GM18526 (cell line): Measurements from ENCODE around the gene DNAH1.

Experiments
- POLR2A ChIP-seq: IDR thresholded peaks from 3 replicates; pipeline ENCODE4 v1.6.1; 2011; ENCODE audit not compliant: insufficient read length; ENCODE audit errors: extremely low read depth

The DNAH1 gene

DNA sequence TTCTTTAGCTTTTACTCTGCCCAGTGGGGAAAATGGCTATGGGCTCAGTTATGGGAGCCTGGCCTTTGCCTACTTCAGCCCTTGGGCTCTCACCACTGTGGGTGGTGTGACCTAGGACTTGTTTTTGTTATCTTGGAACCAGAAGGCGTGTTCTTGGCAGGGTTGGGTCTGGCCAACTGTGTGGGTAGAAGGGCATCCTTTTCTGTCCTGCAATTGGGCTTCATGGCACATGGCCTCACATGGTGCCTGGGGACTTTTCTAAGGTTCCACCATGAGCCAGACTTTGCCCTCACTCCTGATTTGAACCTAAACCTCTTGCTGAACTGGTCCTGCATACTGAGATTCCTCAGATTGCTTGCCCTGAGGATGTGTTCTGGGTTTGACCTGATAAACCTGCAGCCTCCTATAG lies 26.8 kb upstream of the DNAH1 start:
- no peak for TF ChIP-seq POLR2A

GRCh38 chr3:52289747-52290595 lies 26.1 kb upstream of the DNAH1 start:
- no peak for TF ChIP-seq POLR2A

GRCh38 chr3:52290596-52291507 lies 25.3 kb upstream of the DNAH1 start:
- no peak for TF ChIP-seq POLR2A

DNA sequence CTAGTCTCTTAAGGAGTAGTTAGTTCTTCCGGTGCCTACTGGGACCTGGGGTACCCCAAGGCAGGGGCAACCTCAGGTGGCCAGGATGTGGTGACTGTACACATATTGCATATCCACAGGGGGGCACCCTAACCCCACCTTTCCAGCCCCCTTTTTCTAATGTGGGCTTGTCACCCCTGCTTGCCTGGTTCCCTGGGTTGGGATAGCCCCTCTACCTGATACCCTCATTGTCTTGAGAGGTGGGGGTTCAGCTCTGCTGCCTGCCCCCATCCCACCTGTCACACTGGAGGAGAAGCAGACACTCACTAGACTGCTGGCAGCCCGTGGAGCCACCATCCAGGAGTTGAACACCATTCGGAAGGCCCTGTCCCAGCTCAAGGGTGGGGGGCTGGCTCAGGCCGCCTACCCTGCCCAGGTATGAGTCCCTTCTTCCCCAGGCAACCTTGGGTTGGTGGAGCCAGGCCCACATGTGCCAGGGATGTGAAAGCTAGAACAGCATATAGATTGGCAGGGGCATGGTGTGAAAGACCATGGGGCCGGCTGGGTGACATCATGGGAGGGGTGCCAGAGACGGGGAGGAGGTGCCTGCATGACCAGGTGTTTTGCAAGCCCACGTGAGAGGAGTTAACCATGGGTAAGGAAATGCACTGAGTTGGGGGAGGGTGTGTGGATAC lies 24.5 kb upstream of the DNAH1 start:
- no peak for TF ChIP-seq POLR2A

GRCh38 chr3:52292247-52293065 lies 23.7 kb upstream of the DNAH1 start:
- no peak for TF ChIP-seq POLR2A

DNA sequence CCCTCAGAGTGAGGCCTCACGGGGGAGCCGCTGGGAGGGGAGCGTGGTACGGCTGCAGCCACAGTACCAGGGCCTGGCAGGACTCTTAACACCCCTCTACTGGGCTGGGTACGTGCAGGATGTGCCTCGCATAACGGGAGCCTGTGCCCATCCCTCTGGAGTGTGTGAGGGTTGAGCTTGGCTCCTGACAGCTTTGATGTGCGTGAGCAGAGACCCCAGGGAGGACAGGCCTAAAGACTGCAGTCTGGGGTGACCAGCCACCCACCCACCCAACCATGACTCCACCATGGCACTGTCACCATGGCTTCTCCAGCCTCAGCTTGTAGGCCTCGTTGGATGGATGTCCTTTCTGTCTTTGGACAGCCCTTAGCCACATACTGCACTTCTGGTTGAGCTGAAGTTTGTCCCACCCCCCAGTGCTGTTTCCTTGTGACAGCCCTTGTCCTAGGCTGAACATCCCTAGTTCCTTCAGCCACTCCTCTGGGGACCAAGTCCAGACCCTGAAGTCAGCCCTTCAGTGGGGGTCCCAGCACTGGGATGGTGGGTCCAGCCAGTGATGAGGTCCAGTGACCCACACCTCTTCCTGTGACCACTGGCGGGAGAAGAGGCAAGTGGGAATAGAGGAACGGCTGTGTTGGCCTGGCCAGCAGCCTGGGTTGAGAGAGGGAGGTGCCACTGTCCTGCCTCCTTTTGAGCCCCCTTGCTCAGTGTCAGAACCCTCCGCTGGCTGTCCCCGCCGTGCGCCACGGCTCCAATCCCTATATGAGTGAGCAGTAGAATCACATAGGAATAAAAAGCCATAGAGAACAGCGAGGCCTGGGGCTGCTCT lies 22.4 kb upstream of the DNAH1 start:
- no peak for TF ChIP-seq POLR2A

DNA sequence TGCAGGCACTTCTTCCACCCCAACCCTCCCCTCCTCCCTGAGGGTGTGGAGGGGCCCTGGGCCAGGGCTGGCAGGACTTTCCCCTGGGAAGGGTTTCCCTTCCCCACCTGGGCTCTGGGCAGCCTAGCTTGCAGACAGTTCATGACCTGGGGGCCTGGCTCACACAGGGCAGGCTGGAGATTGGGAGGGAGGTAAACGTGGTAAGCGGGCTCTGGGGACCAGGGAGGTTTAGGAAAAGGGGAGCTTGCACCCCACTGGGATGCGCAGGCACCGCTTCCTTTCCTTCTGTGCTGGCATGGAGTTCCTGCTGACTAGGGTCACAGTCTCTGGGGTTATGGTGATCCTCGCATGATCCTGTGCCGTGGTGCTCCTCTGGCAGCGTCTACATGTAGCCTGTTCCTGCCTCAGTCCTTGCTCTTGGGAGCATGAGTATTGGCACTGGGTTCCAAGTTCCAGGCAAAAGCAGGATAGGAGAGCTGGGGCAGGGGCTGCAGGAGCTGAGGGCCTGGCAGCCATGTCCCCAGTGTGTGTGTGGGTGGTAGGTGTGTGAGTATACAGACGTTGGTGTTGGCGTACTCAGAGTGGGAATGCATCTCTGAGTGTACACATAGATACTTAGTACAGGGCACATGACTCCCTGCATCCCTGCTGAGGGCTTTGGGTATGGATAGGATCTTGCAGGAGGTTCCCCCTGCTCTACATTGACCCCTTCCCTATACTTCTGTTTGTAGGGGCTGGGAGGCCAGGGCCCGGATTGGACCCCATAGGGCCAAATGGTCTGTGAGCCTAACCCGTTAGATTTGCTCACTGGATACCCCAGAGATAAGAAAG lies 21.6 kb upstream of the DNAH1 start:
- no peak for TF ChIP-seq POLR2A

DNA sequence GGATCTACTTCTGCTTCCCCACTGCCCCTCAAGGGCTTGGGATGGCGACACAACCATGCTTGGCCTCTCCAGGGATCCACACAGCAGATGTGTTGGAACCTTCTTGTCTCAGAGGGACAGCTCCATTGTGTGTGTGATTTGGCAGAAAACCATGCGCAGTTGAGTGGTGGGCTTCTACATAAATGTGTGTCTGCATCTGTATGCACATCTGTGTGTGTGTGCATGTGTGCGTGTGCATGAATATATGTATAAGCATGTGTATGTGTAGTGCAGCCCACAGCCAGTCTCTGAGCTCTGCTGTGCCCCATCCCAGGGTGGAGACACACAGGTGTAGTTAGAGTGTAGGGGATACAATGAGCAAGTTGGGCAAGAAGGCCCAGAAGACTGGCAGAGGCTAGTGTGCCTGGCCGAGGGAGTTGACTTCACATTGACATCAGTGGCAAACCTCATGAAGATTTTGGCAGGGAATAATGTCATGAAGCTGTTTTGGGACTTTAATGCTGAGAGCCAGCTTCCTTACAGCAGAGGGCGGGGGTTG lies 20.4 kb upstream of the DNAH1 start:
- TF ChIP-seq POLR2A = no peak

- TF ChIP-seq POLR2A = no peak
Measured at GRCh38 chr3:52297242-52298148, 18.6 kb upstream of the DNAH1 start.

DNA sequence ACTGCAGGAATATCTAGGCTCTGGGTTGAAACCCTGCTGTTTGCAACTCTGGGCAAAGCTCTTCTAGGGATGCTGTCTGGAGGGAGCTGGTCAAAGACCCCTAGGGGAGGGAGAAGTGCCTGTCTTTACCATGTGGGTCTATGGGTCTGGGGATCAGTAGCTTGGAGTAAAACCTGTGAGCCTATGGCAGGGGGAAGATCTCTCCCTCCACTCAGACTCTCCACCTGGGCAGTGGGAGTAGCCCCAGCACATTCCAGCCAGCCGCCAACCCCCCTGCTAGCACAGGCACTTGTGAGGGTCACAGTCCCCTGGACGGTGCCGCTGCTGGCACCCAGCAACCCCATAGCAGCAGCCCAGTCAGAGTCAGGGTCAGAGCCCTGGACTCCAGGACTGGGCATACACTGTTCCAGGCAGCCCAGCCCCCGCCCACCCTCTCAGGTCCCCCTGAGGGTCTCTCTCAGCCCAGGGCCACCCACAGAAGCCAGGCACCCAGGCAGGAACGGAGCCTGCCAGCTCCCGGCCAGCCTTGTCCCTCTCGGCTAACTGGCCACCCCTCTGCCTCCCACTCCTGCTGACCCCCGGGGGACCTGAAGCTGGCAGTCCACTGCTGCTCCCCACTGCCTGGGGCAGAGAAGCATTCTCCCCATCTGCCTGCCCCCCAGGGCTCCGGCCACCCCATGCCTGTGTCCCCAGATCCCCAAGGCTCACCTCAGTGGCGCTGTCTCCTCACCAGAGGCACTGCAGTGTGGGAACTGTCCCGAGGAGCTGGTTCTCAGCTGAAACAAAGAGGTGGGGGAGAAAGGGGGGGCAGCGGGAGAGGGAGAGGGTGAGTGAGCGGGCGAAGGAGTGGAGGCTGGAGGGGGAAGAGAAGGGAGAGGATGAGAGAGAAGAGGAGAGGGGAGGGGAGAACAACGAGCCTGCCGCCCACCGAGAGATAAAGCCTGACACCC lies 17.7 kb upstream of the DNAH1 start:
- TF ChIP-seq POLR2A = no peak
